Neuronal stem cell (in vitro differentiated cells): ENCODE measurements around the gene STX3.

Source experiments
- DNase-seq: peaks from one replicate; pipeline ENCODE4 v3.0.0-alpha.2; 2013; ENCODE audit warnings: low spot score
- H2AFZ ChIP-seq: one replicate; pipeline ENCODE4 v1.6.1; 2013; ENCODE audit warnings: mild to moderate bottlenecking, low read length, inconsistent platforms
- H2AK5ac ChIP-seq: 2 replicates; pipeline ENCODE4 v1.6.1; 2013; ENCODE audit warnings: low read depth, mild to moderate bottlenecking, inconsistent platforms, low read length, moderate library complexity, mixed read lengths
- H2BK120ac ChIP-seq: 2 replicates; pipeline ENCODE4 v1.6.1; 2013; ENCODE audit warnings: low read depth, mild to moderate bottlenecking, inconsistent platforms, low read length, moderate library complexity, mixed read lengths
- H2BK12ac ChIP-seq: one replicate; pipeline ENCODE4 v1.6.1; 2013; ENCODE audit warnings: low read length, inconsistent platforms
- H2BK15ac ChIP-seq: 2 replicates; pipeline ENCODE4 v1.6.1; 2013; ENCODE audit warnings: mild to moderate bottlenecking, low read length, inconsistent platforms, mixed read lengths
- H2BK5ac ChIP-seq: one replicate; pipeline ENCODE4 v1.6.1; 2013; ENCODE audit warnings: inconsistent platforms, mild to moderate bottlenecking, low read length, moderate library complexity
- H3K14ac ChIP-seq: one replicate; pipeline ENCODE4 v1.6.1; 2013; ENCODE audit warnings: low read length, inconsistent platforms
- H3K18ac ChIP-seq: 2 replicates; pipeline ENCODE4 v1.6.1; 2013; ENCODE audit warnings: low read length, inconsistent platforms
- H3K23ac ChIP-seq: 2 replicates; pipeline ENCODE4 v1.6.1; 2013; ENCODE audit warnings: low read depth, mild to moderate bottlenecking, mixed read lengths, low read length, inconsistent platforms; ENCODE audit not compliant: poor library complexity
- H3K27ac ChIP-seq: replicated peaks from 3 replicates; pipeline ENCODE4 v1.5.1; 2013; ENCODE audit warnings: low read length, inconsistent platforms
- H3K27me3 ChIP-seq, 3 experiments: 2 replicates each; pipeline ENCODE4 v1.6.1; 2013; ENCODE audit warnings: low read length in 3 of 3, mild to moderate bottlenecking in 2 of 3, inconsistent platforms in 1 of 3, low read depth in 1 of 3, mixed read lengths in 1 of 3, moderate library complexity in 1 of 3; ENCODE audit not compliant: control insufficient read depth in 3 of 3, insufficient read depth in 3 of 3
- H3K36me3 ChIP-seq, 2 donors: replicated peaks in 1 of 2; 2 replicates each; pipeline ENCODE4 v1.6.1; 2013; ENCODE audit warnings: low read length in 2 of 2; ENCODE audit not compliant: control insufficient read depth in 2 of 2, insufficient read depth in 2 of 2
- H3K4ac ChIP-seq: 2 replicates; pipeline ENCODE4 v1.6.1; 2013; ENCODE audit warnings: inconsistent platforms, mild to moderate bottlenecking, low read length, moderate library complexity
- H3K4me1 ChIP-seq, 2 donors: 1 replicate in 1 of 2; 2 replicates in 1 of 2; pipeline ENCODE4 v1.6.1; 2013; ENCODE audit warnings: low read length in 2 of 2, low read depth in 1 of 2; ENCODE audit not compliant: control insufficient read depth in 2 of 2, insufficient read depth in 1 of 2
- H3K4me2 ChIP-seq: one replicate; pipeline ENCODE4 v1.6.1; 2013; ENCODE audit warnings: mild to moderate bottlenecking, low read length, inconsistent platforms; ENCODE audit not compliant: insufficient read depth, poor library complexity, severe bottlenecking
- H3K4me3 ChIP-seq, 2 donors: 2 replicates each; pipeline ENCODE4 v1.5.1; 2013; ENCODE audit warnings: low read length in 2 of 2, mild to moderate bottlenecking in 2 of 2, inconsistent platforms in 1 of 2, moderate library complexity in 1 of 2
- H3K79me1 ChIP-seq: one replicate; pipeline ENCODE4 v1.6.1; 2013; ENCODE audit warnings: low read depth, mild to moderate bottlenecking, inconsistent platforms, low read length, moderate library complexity
- H3K9ac ChIP-seq: one replicate; pipeline ENCODE4 v1.6.1; 2013; ENCODE audit warnings: mild to moderate bottlenecking, low read depth, low read length, inconsistent platforms; ENCODE audit not compliant: poor library complexity
- H3K9me3 ChIP-seq, 2 donors: replicated peaks in 1 of 2; 2 replicates each; pipeline versions ENCODE3 to v1.6.1; 2013; ENCODE audit warnings: low read length in 2 of 2, mild to moderate bottlenecking in 2 of 2, inconsistent platforms in 1 of 2, low read depth in 1 of 2, mixed read lengths in 1 of 2, moderate library complexity in 1 of 2; ENCODE audit not compliant: control insufficient read depth in 2 of 2, insufficient read depth in 1 of 2
- H4K8ac ChIP-seq: one replicate; pipeline ENCODE4 v1.6.1; 2013; ENCODE audit warnings: low read depth, mild to moderate bottlenecking, inconsistent platforms, low read length, moderate library complexity
- H4K91ac ChIP-seq: one replicate; pipeline ENCODE4 v1.6.1; 2013; ENCODE audit warnings: low read length, low read depth, mild to moderate bottlenecking, inconsistent platforms; ENCODE audit not compliant: poor library complexity
- WGBS, 2 donors: extraction: QIAGEN DNeasy Blood & Tissue Kit; methylation state at CpG; one replicate each; pipeline ENCODE4 v1.1.7; 2013; ENCODE audit warnings: missing lambda C conversion rate in 2 of 2, mixed read lengths in 1 of 2; ENCODE audit not compliant: insufficient read length in 2 of 2, insufficient replicate concordance in 1 of 2; ENCODE audit errors: extremely low coverage in 2 of 2; 5-methylcytosine and 5-hydroxymethylcytosine counted together

STX3 gene

DNA sequence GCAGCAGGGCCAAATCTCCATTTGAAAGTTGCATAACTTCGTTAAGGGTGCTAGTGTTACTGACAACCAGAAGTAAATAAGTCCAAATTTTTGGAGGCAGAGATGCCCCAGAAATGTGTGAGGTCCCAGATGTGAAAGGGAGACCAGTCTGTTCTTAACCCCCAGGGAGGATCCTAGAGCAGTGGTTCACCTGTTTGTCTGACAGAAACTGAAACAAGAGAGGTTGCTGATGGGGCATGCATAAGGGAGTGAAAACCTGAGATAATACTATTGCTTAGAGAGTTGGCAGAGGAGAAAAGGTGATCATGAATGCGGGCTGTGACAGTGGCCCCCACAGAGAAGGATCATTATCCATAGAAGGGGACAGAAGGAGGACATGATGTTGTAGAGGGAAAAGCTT, 86.3 kb downstream of the STX3 start:
- Histone ChIP-seq H3K9me3 (peaks cover 0 to 1% of the 10 kb centered on the region in 2 donors), H3K4me2 (no peak overlapping the region), H3K4me3 (no peak overlapping the region), H3K18ac (no peak overlapping the region), H3K27me3 (no peaks in the 10 kb centered on the region), H3K14ac (no peak overlapping the region), H2BK5ac (no peak overlapping the region), H4K8ac (no peak overlapping the region), H2AK5ac (no peak overlapping the region), H4K91ac (no peak overlapping the region), H2BK120ac (no peak overlapping the region), H3K79me1 (no peaks in the 10 kb centered on the region), H2AFZ (no peak overlapping the region), H3K36me3 (no peaks in the 10 kb centered on the region), H2BK12ac (no peak overlapping the region), H3K4me1 (no peaks in the 10 kb centered on the region), H2BK15ac (no peak overlapping the region), H3K23ac (no peak overlapping the region), H3K4ac (no peak overlapping the region), H3K27ac (no peak overlapping the region), H3K9ac (no peak overlapping the region)
- DNase-seq, result no peak
- no CpG with 5 or more reads among the region's 2 CpGs for WGBS, 2 donors

GRCh38 chr11:59842316-59842715, 87.1 kb downstream of the STX3 start:
- Histone ChIP-seq H2BK5ac (no peak overlapping the region), H3K36me3 (no peaks in the 10 kb centered on the region), H3K4me3 (no peak overlapping the region), H3K9me3 (peaks cover 0 to 1% of the 10 kb centered on the region in 2 donors), H2AFZ (no peak overlapping the region), H3K27me3 (no peaks in the 10 kb centered on the region), H3K4ac (no peak overlapping the region), H3K9ac (peak overlapping the region; percentile 25), H2BK12ac (no peak overlapping the region), H3K27ac (no peak overlapping the region), H2AK5ac (no peak overlapping the region), H2BK15ac (no peak overlapping the region), H3K18ac (peak overlapping the region; percentile 7), H3K14ac (peak overlapping the region; percentile 66), H3K4me1 (no peaks in the 10 kb centered on the region), H3K4me2 (no peak overlapping the region), H3K79me1 (no peaks in the 10 kb centered on the region), H4K91ac (peak overlapping the region; percentile 40), H2BK120ac (no peak overlapping the region), H4K8ac (no peak overlapping the region), H3K23ac (no peak overlapping the region)
- DNase-seq, result no peak
- no CpG with 5 or more reads among the region's 12 CpGs for WGBS, 2 donors

- no peak for DNase-seq
These were observed 90.2 kb downstream of the STX3 start, which contains the start of gene CBLIF for GRCh38 chr11:59845399-59845798. Gene CBLIF (minus strand): TSS chr11:59845499. CDS start chr11:59845453, 46 bp downstream.

DNA sequence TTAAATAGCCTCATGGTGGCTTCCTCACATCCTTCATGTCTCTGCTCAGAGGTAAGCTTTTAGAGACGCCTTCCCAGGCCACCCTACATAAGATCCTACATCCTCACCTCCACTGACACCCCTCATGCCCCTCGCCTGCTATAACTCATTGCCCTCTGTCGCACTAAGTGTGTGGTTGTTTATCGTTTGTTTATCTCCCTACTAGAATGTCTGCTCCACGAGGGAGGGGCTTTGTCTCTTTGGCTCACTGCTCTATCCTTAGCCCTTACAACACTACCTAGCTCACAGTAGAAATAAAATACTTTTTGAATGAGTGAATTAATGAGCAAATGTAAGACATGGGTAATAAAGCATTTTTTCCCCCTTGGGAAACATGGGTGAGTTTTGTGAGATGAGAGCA, 91.4 kb downstream of the STX3 start:
- Histone ChIP-seq H3K4ac (no peak overlapping the region), H4K8ac (no peak overlapping the region), H3K23ac (no peak overlapping the region)

More at GRCh38 chr11:59845399-59845798, 90.2 kb downstream of the STX3 start, which contains the start of gene CBLIF:
- Histone ChIP-seq H2AK5ac (no peak within 1 kb of the TSS), H3K23ac (no peak within 1 kb of the TSS), H3K9me3 (peaks cover 0 to 1% of the 10 kb centered on the region in 2 donors), H2BK5ac (no peak within 1 kb of the TSS), H3K4me3 (no peak within 1 kb of the TSS), H3K79me1 (no peaks in the 10 kb centered on the region), H3K18ac (no peak within 1 kb of the TSS), H3K14ac (no peak within 1 kb of the TSS), H3K27ac (no peak within 1 kb of the TSS), H4K8ac (no peak within 1 kb of the TSS), H2AFZ (no peak within 1 kb of the TSS), H4K91ac (no peak within 1 kb of the TSS), H3K36me3 (no peaks in the 10 kb centered on the region), H3K4ac (no peak within 1 kb of the TSS), H2BK12ac (no peak within 1 kb of the TSS), H2BK15ac (no peak within 1 kb of the TSS), H2BK120ac (no peak within 1 kb of the TSS), H3K4me2 (no peak within 1 kb of the TSS), H3K27me3 (no peaks in the 10 kb centered on the region), H3K9ac (no peak within 1 kb of the TSS), H3K4me1 (no peaks in the 10 kb centered on the region)
- WGBS, 2 donors, result no CpG with 5 or more reads among the region's 4 CpGs

More for the DNA sequence above, 91.4 kb downstream of the STX3 start:
- no peaks in the 10 kb centered on the region for H3K36me3 ChIP-seq
- H3K14ac ChIP-seq, result no peak overlapping the region
- H3K9ac ChIP-seq, result no peak overlapping the region
- no CpG with 5 or more reads among the region's 5 CpGs for WGBS, 2 donors
- H2BK5ac ChIP-seq, result no peak overlapping the region
- no peak overlapping the region for H2BK12ac ChIP-seq
- no peak overlapping the region for H2BK120ac ChIP-seq
- no peaks in the 10 kb centered on the region for H3K27me3 ChIP-seq
- H3K4me3 ChIP-seq, result no peak overlapping the region
- no peak overlapping the region for H3K18ac ChIP-seq
- no peak for DNase-seq
- H2AFZ ChIP-seq, result no peak overlapping the region
- H4K91ac ChIP-seq, result no peak overlapping the region
- H3K9me3 ChIP-seq, result no peaks in the 10 kb centered on the region
- H3K27ac ChIP-seq, result no peak overlapping the region
- no peak overlapping the region for H2BK15ac ChIP-seq
- no peaks in the 10 kb centered on the region for H3K79me1 ChIP-seq
- H3K4me2 ChIP-seq, result no peak overlapping the region
- no peak overlapping the region for H2AK5ac ChIP-seq
- no peaks in the 10 kb centered on the region for H3K4me1 ChIP-seq
